Prostate gland (tissue), 2 donors: Measurements from ENCODE around the gene MCM3AP.

Experiments
- POLR2A ChIP-seq: fragments of 450-650 bp; IDR thresholded peaks from one replicate; pipeline ENCODE4 v1.6.1; 2016; ENCODE audit warnings: antibody characterized with exemption, mild to moderate bottlenecking
- TF ChIP-seq, protein P1 (sequence below), 4 experiments: fragments of 200-600 bp in 2 of 4; fragments of 450-650 bp in 2 of 4; sonication (generic) in 2 of 4; IDR thresholded peaks; 1 replicate in 3 of 4; 2 replicates in 1 of 4; pipeline ENCODE4 v1.5.1; 2016 to 2019; ENCODE audit warnings: antibody characterized with exemption in 4 of 4, mild to moderate bottlenecking in 2 of 4, moderate library complexity in 2 of 4

DNA sequence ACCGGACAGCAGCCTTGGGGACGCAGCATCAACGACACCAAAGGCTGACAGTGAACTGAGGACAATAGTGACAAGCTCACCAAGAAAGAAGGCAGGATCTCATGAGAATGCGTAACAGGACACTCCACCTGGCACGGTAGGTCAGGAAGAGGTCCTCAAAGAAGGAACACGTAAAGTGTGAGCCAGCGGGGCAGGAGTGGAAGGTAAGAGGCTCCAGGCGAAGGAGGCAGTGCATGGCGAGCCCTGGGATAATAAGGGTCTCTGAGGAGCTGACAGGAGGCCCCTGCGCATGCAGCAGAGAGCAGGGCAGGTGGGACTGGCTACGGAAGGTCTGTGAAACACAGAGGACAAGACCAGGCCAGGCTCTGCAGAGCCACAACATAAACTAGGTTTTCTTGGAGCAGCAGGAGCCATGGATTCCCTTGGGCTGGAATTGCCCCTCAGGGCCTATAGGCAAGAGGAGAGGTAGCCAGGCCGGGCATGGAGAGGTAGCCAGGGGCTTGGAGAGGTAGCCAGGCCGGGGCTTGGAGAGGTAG lies 65.1 kb downstream of the MCM3AP start:
- TF ChIP-seq, protein P1, sequence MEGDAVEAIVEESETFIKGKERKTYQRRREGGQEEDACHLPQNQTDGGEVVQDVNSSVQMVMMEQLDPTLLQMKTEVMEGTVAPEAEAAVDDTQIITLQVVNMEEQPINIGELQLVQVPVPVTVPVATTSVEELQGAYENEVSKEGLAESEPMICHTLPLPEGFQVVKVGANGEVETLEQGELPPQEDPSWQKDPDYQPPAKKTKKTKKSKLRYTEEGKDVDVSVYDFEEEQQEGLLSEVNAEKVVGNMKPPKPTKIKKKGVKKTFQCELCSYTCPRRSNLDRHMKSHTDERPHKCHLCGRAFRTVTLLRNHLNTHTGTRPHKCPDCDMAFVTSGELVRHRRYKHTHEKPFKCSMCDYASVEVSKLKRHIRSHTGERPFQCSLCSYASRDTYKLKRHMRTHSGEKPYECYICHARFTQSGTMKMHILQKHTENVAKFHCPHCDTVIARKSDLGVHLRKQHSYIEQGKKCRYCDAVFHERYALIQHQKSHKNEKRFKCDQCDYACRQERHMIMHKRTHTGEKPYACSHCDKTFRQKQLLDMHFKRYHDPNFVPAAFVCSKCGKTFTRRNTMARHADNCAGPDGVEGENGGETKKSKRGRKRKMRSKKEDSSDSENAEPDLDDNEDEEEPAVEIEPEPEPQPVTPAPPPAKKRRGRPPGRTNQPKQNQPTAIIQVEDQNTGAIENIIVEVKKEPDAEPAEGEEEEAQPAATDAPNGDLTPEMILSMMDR (IDR thresholded peaks at IDR 0.05) = no peak
- no peak for TF ChIP-seq POLR2A
